Naive thymus-derived CD8-positive, alpha-beta T cell (primary cell): ENCODE data around the gene ATP11C. TPM values are rescaled to one million over a fixed set of nuclear protein-coding genes. Genes with fewer than 3 reads are reported as not detected.

Experiments
- ATAC-seq, 2 donors: fragments of 150-1000 bp; cut with Tn5 transposase in 1 of 2; sonication (Bioruptor Pico), chemical (Tn5 transposase) in 1 of 2; 1 replicate in 1 of 2; 2 replicates in 1 of 2; pipeline ENCODE4 v1.10.0; 2021; ENCODE audit warnings: mild to moderate bottlenecking in 2 of 2, moderate library complexity in 2 of 2
- POLR2A ChIA-PET: fragments of 350-600 bp; sonication (Branson Sonifier 250); formaldehyde crosslinking; loops from one replicate; lab custom pipeline; 2021; ENCODE audit warnings: antibody characterized with exemption; lab: Charles Lee
- DNase-seq, 10 donors: peaks; one replicate each; pipeline versions ENCODE4 v3.0.0 to v3.0.0-alpha.2; 2020 to 2022
- H3K27ac Mint-ChIP-seq, 10 donors: one replicate each; pipeline ENCODE4 v1.8.0; 2020 to 2022; ENCODE audit warnings: mild to moderate bottlenecking in 10 of 10, mixed read lengths in 10 of 10, moderate library complexity in 4 of 10, inconsistent platforms in 1 of 10
- H3K27me3 Mint-ChIP-seq, 5 donors: one replicate each; pipeline ENCODE4 v1.8.0; 2021 to 2022; ENCODE audit warnings: mixed read lengths in 5 of 5
- H3K36me3 Mint-ChIP-seq, 3 donors: one replicate each; pipeline ENCODE4 v1.8.0; 2020 to 2022; ENCODE audit warnings: mixed read lengths in 3 of 3, mild to moderate bottlenecking in 2 of 3, inconsistent platforms in 1 of 3
- H3K4me1 Mint-ChIP-seq, 4 donors: one replicate each; pipeline ENCODE4 v1.8.0; 2021 to 2022; ENCODE audit warnings: mixed read lengths in 4 of 4
- H3K4me3 Mint-ChIP-seq, 10 donors: one replicate each; pipeline ENCODE4 v1.8.0; 2020 to 2022; ENCODE audit warnings: mild to moderate bottlenecking in 10 of 10, mixed read lengths in 10 of 10, moderate library complexity in 6 of 10, inconsistent platforms in 1 of 10
- H3K9me3 Mint-ChIP-seq, 9 donors: one replicate each; pipeline ENCODE4 v1.8.0; 2020 to 2022; ENCODE audit warnings: mixed read lengths in 9 of 9, mild to moderate bottlenecking in 3 of 9, inconsistent platforms in 1 of 9, moderate library complexity in 1 of 9
- polyA plus RNA-seq, 3 donors: library from polyadenylated mRNA; unstranded; fragments of 300-500 nt; fragmentation: Illumina TruSeq; gene quantifications; one replicate each; pipeline ENCODE4 v1.2.3, GENCODE V29; 2021
- total RNA-seq, 8 experiments: library from RNA in 2 of 8; stranded (reverse) in 2 of 8; gene quantifications; one replicate each; pipeline ENCODE4 v1.2.3 and lab custom pipeline; 2021 to 2026

Gene ATP11C
- total and polyA plus RNA-seq, 5 experiments from 2014 or later = 2.2 to 37.0 (median 7.4) TPM

DNA sequence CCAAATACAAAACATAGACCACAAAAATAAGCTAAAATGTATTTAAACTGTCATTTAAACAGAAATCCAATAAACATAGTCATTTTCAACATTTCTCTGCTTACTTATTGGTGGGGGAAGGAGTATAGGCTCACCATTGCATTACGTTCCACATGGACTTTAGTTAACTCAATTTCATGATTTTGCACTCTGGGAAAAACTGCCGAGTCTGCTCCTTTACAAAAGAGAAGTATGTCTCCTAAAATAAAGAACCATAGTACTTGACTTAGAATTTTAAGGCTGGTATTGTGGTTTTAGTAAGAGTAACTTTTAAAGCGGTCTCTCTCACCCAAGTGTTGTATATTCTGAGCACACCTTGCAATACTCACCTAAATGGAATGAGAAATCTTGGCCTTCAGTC, 149.8 kb downstream of the ATP11C start:
- H3K27me3 Mint-ChIP-seq = no peaks in the 10 kb centered on the region
- POLR2A ChIA-PET = no interaction called here
- H3K36me3 Mint-ChIP-seq = peaks cover 0 to 74% (median 25%) of the 10 kb centered on the region in 3 donors
- no peaks in the 10 kb centered on the region for H3K9me3 Mint-ChIP-seq
- H3K4me3 Mint-ChIP-seq = no peak overlapping the region
- H3K27ac Mint-ChIP-seq = no peak overlapping the region
- peaks cover 0 to 9% (median 5%) of the 10 kb centered on the region in 4 donors for H3K4me1 Mint-ChIP-seq
- DNase-seq = no peak
- ATAC-seq = no peak

DNA sequence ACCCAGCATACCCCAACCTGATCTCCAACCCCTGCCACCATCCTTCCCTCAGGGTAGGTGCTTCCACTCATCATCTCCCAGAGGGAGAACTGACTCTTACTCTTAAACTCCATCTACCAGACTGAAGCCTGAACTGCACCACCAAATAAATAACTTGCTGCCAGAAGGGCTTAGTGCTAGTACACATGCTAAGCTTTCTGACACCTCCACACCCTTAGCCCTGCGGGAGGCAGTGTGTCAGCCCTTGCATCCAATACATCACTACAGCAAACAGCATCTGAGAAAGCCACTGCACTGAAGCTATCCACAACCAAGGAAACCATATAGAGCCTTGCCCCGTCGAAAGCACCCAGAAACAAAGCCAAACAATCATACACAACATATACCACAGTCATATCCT, 156.3 kb downstream of the ATP11C start:
- POLR2A ChIA-PET = no interaction called here
- Mint-ChIP-seq H3K4me3 (no peak overlapping the region), H3K9me3 (peaks cover 0 to 2% (median 0%) of the 10 kb centered on the region in 9 donors), H3K36me3 (peaks cover 5 to 70% (median 46%) of the 10 kb centered on the region in 3 donors), H3K4me1 (peaks cover 0 to 6% (median 3%) of the 10 kb centered on the region in 4 donors), H3K27me3 (no peaks in the 10 kb centered on the region), H3K27ac (peak overlapping the region in 1 of 10 donors; percentile 53)
- DNase-seq (no peak), ATAC-seq (no peak)

DNA sequence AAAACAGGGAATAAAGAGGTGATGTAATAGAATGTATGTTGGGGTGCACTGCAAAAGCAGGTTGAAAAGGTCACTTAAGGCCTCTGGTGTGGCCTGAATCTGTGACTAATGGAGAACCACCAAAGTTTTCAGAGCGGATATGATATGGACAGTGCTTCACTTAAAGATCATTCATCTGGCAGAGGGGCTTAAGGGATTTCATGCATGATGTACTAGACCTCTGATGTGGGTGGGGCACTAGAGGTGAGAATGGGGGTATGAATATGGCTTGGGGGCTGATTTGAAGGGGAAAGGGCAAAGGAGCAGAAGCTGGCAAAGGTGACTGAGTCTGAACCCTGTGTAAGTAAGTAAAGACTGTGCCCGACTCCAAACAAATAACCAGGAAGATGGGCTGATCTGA, 162.5 kb downstream of the ATP11C start:
- peaks cover 0 to 2% (median 0%) of the 10 kb centered on the region in 9 donors for H3K9me3 Mint-ChIP-seq

DNA sequence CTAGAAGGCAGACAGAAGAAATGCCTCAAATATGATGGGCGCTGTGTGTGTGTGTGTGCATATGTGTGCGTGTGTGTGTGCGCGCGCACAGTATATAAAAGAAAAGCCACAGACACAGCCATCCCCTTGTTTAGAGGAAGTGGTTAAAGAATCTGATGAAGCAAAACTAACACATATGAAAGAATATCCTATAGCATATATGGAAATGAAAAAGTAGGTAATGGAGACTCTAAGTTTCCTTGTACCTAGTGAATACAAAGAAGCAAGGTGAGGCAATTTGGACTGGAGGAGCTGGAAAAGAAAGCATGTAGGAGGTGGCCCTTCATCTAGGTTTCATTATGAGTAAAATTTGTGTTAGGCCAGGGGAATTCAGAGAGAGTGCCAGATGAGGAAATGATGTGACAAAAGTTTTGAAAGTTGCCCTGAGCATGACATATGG, 166.3 kb downstream of the ATP11C start:
- no peaks in the 10 kb centered on the region for H3K27me3 Mint-ChIP-seq
- DNase-seq (peak in 8 of 10 donors; percentile 3 to 62 (median 30)), ATAC-seq (peak; percentile 65 to 88)
- peaks cover 0 to 1% (median 0%) of the 10 kb centered on the region in 9 donors for H3K9me3 Mint-ChIP-seq
- peaks cover 0 to 21% (median 11%) of the 10 kb centered on the region in 3 donors for H3K36me3 Mint-ChIP-seq
- H3K4me1 Mint-ChIP-seq = peaks cover 0 to 3% (median 1%) of the 10 kb centered on the region in 4 donors
- H3K4me3 Mint-ChIP-seq = no peak overlapping the region
- H3K27ac Mint-ChIP-seq = no peak overlapping the region
- POLR2A ChIA-PET = no interaction called here

More for the DNA sequence above, 162.5 kb downstream of the ATP11C start:
- DNase-seq (no peak), ATAC-seq (no peak)
- Mint-ChIP-seq H3K36me3 (peaks cover 5 to 48% (median 35%) of the 10 kb centered on the region in 3 donors), H3K27ac (peak overlapping the region in 1 of 10 donors; percentile 29), H3K4me3 (no peak overlapping the region), H3K27me3 (no peaks in the 10 kb centered on the region), H3K4me1 (peaks cover 0 to 3% (median 1%) of the 10 kb centered on the region in 4 donors)
- POLR2A ChIA-PET = no interaction called here

GRCh38 chrX:139762400-139763183, 170.3 kb downstream of the ATP11C start:
- Mint-ChIP-seq H3K4me1 (no peaks in the 10 kb centered on the region), H3K27ac (no peak overlapping the region), H3K4me3 (no peak overlapping the region), H3K27me3 (no peaks in the 10 kb centered on the region), H3K9me3 (no peaks in the 10 kb centered on the region), H3K36me3 (peaks cover 0 to 26% (median 23%) of the 10 kb centered on the region in 3 donors)
- ATAC-seq (no peak), DNase-seq (no peak)
- POLR2A ChIA-PET = no interaction called here

- no peaks in the 10 kb centered on the region for H3K4me1 Mint-ChIP-seq
- no peak overlapping the region for H3K4me3 Mint-ChIP-seq
- DNase-seq (no peak), ATAC-seq (no peak)
- peaks cover 0 to 7% (median 2%) of the 10 kb centered on the region in 9 donors for H3K9me3 Mint-ChIP-seq
- H3K27ac Mint-ChIP-seq = no peak overlapping the region
- H3K36me3 Mint-ChIP-seq = peaks cover 12 to 51% (median 45%) of the 10 kb centered on the region in 3 donors
- no peaks in the 10 kb centered on the region for H3K27me3 Mint-ChIP-seq
- POLR2A ChIA-PET = no interaction called here
Observed at GRCh38 chrX:139759637-139760036, 173.2 kb downstream of the ATP11C start.

DNA sequence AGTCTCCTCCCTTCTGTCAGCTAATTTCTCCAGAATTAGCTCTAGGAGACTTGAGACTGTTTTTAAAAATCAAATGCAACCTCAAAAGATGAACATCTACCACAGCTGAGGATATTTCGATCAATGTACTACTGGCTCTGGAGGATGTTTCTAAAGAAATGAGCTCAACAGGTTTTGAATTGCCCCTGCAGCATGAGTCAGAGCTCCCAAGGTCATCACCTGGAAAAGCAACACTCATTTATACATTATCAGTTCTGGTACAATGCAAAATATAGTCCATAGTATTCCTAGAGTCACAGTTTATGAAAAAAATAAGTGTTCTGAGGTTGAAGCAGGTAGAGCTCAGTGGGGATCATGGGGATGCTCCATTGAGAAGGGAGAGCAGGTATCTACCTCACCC, 174.0 kb downstream of the ATP11C start:
- no peaks in the 10 kb centered on the region for H3K27me3 Mint-ChIP-seq
- peaks cover 19 to 59% (median 54%) of the 10 kb centered on the region in 3 donors for H3K36me3 Mint-ChIP-seq
- peaks cover 0 to 15% (median 2%) of the 10 kb centered on the region in 9 donors for H3K9me3 Mint-ChIP-seq
- no peak overlapping the region for H3K4me3 Mint-ChIP-seq
- POLR2A ChIA-PET = no interaction called here
- H3K4me1 Mint-ChIP-seq = no peaks in the 10 kb centered on the region
- ATAC-seq = no peak
- DNase-seq = no peak
- peak overlapping the region in 1 of 10 donors; percentile 6 for H3K27ac Mint-ChIP-seq

- ATAC-seq (no peak), DNase-seq (no peak)
- POLR2A ChIA-PET = no interaction called here
- Mint-ChIP-seq H3K36me3 (peaks cover 22 to 65% (median 56%) of the 10 kb centered on the region in 3 donors), H3K27ac (no peak overlapping the region), H3K4me3 (no peak overlapping the region), H3K9me3 (peaks cover 0 to 21% (median 2%) of the 10 kb centered on the region in 9 donors), H3K4me1 (peaks cover 0 to 2% (median 0%) of the 10 kb centered on the region in 4 donors), H3K27me3 (no peaks in the 10 kb centered on the region)
Observed at GRCh38 chrX:139758250-139758649, 174.6 kb downstream of the ATP11C start.

- H3K9me3 Mint-ChIP-seq = peaks cover 0 to 22% (median 2%) of the 10 kb centered on the region in 9 donors
- ATAC-seq (no peak), DNase-seq (no peak)
- no peak overlapping the region for H3K4me3 Mint-ChIP-seq
- H3K27ac Mint-ChIP-seq = no peak overlapping the region
- H3K27me3 Mint-ChIP-seq = no peaks in the 10 kb centered on the region
- peaks cover 16 to 68% (median 46%) of the 10 kb centered on the region in 3 donors for H3K36me3 Mint-ChIP-seq
- H3K4me1 Mint-ChIP-seq = peaks cover 0 to 2% (median 2%) of the 10 kb centered on the region in 4 donors
- POLR2A ChIA-PET = no interaction called here
Observed at GRCh38 chrX:139751053-139751452, 181.8 kb downstream of the ATP11C start.

GRCh38 chrX:139750390-139750789, 182.5 kb downstream of the ATP11C start:
- Mint-ChIP-seq H3K36me3 (peaks cover 15 to 68% (median 42%) of the 10 kb centered on the region in 3 donors), H3K27ac (no peak overlapping the region), H3K27me3 (no peaks in the 10 kb centered on the region), H3K4me3 (no peak overlapping the region), H3K4me1 (peaks cover 0 to 2% (median 2%) of the 10 kb centered on the region in 4 donors), H3K9me3 (peaks cover 0 to 22% (median 2%) of the 10 kb centered on the region in 9 donors)
- POLR2A ChIA-PET = no interaction called here
- no peak for DNase-seq
- no peak for ATAC-seq

- Mint-ChIP-seq H3K27me3 (no peaks in the 10 kb centered on the region), H3K27ac (peak overlapping the region in 1 of 10 donors; percentile 3), H3K36me3 (peaks cover 0 to 58% (median 21%) of the 10 kb centered on the region in 3 donors), H3K9me3 (no peaks in the 10 kb centered on the region), H3K4me1 (peaks cover 0 to 21% (median 4%) of the 10 kb centered on the region in 4 donors), H3K4me3 (no peak overlapping the region)
- DNase-seq (peak in 1 of 10 donors; percentile 3), ATAC-seq (no peak)
- POLR2A ChIA-PET = no interaction called here
Observed at GRCh38 chrX:139739138-139739537, 193.7 kb downstream of the ATP11C start.

GRCh38 chrX:139738581-139738980, 194.3 kb downstream of the ATP11C start:
- POLR2A ChIA-PET = no interaction called here
- Mint-ChIP-seq H3K36me3 (peaks cover 0 to 56% (median 16%) of the 10 kb centered on the region in 3 donors), H3K4me3 (no peak overlapping the region), H3K4me1 (peaks cover 0 to 21% (median 4%) of the 10 kb centered on the region in 4 donors), H3K9me3 (no peaks in the 10 kb centered on the region), H3K27me3 (no peaks in the 10 kb centered on the region), H3K27ac (no peak overlapping the region)
- ATAC-seq = no peak
- no peak for DNase-seq

- Mint-ChIP-seq H3K4me1 (peaks cover 0 to 17% (median 4%) of the 10 kb centered on the region in 4 donors), H3K27ac (no peak overlapping the region), H3K36me3 (peaks cover 0 to 63% (median 25%) of the 10 kb centered on the region in 3 donors), H3K4me3 (no peak overlapping the region), H3K27me3 (no peaks in the 10 kb centered on the region), H3K9me3 (no peaks in the 10 kb centered on the region)
- DNase-seq = no peak
- ATAC-seq = no peak
- POLR2A ChIA-PET = no interaction called here
Observed at GRCh38 chrX:139736151-139736550, 196.7 kb downstream of the ATP11C start.
